ENCODE measurements around the gene TMC7. TPM values are rescaled to one million over a fixed set of nuclear protein-coding genes. Genes with fewer than 3 reads are reported as not detected.
"Not testable (repeated sequence)": the region's sequence is repeated elsewhere in the genome, so short reads cannot be mapped to it uniquely, and the experiment has no call there.

TMC7 gene
- total and polyA plus RNA-seq, 2 of the 8 experiments (the other 6 are each of a cell fraction or from before 2014, with no cell fraction given) = 2.3 to 2.6 TPM

DNA sequence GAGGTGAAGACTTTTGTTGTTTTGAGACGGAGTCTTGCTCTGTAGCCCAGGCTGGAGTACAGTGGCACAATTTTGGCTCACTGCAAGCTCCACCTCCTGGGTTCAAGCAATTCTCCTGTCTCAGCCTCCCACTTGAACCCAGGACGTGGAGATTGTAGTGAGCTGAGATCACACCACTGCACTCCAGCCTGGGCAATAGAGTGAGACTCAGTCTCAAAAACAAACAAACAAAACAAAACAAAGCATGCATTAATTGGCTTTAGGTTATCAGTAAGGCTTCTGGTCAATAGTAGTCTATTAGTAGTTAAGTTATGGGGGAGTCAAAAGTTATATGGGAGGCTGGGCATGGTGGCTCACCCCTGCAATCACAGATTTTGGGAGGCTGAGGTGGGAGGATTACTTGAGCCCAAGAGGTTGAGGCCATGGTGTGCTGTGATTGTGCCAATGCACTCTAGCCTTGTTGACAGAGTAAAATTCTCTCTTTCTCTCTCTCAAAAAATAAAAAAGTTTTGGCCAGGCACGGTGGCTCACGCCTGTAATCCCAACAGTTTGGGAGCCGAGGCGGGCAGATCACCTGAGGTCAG is 27.0 kb upstream of the TMC7 start:
- H4K5ac ChIP-seq (ENCODE audit: insufficient read length, low read depth, low read length); H2BK120ac ChIP-seq (replicated peaks; ENCODE audit: low read depth, low read length); H2AK5ac ChIP-seq (ENCODE audit: low read depth, low read length); H3K23ac ChIP-seq (ENCODE audit: insufficient read length); H2BK15ac ChIP-seq (ENCODE audit: low read length); H3K79me1 ChIP-seq (ENCODE audit: low read depth, low read length); H3K23me2 ChIP-seq (ENCODE audit: low read depth, low read length); H3K4me2 ChIP-seq (ENCODE audit: insufficient read depth in 1 of 2, low read depth in 2 of 2, low read length in 2 of 2); H3K4me1 ChIP-seq (replicated peaks in 1 of 4; ENCODE audit: control insufficient read depth in 3 of 4, insufficient read depth in 4 of 4, low read length in 3 of 4); DNase-seq (ENCODE audit: low read depth in 1 of 2, low spot score in 2 of 2); H3K36me3 ChIP-seq (ENCODE audit: control insufficient read depth in 2 of 4, insufficient read depth in 4 of 4, low read length in 3 of 4); H3K9ac ChIP-seq (replicated peaks in 1 of 4; ENCODE audit: extremely low read depth in 1 of 4, low read depth in 3 of 4, low read length in 3 of 4); H3K9me3 ChIP-seq (ENCODE audit: insufficient read depth in 2 of 2, low read depth in 1 of 2, low read length in 1 of 2); H3K56ac ChIP-seq (replicated peaks; ENCODE audit: insufficient read length, low read depth, low read length); H4K91ac ChIP-seq (replicated peaks; ENCODE audit: insufficient read length, low read length); H2BK20ac ChIP-seq (ENCODE audit: low read length); H3K27me3 ChIP-seq (replicated peaks in 1 of 4; ENCODE audit: control insufficient read depth in 3 of 4, extremely low read depth in 1 of 4, insufficient read depth in 3 of 4, low read length in 3 of 4); H2BK5ac ChIP-seq (ENCODE audit: low read depth, low read length); H4K20me1 ChIP-seq (replicated peaks in 1 of 2; ENCODE audit: control insufficient read depth in 1 of 2, insufficient read depth in 2 of 2, low read length in 2 of 2); FAIRE-seq; H3K79me2 ChIP-seq (ENCODE audit: control insufficient read depth in 1 of 2, insufficient read depth in 2 of 2, low read length in 2 of 2); H3K18ac ChIP-seq (ENCODE audit: extremely low read depth, low read length); H3K4me3 ChIP-seq (ENCODE audit: extremely low read depth in 1 of 4, insufficient read depth in 2 of 4, low read depth in 3 of 4, low read length in 4 of 4); H2AFZ ChIP-seq (ENCODE audit: low read length); H3K14ac ChIP-seq (ENCODE audit: insufficient read length); H2BK12ac ChIP-seq (ENCODE audit: low read depth, low read length); H3K27ac ChIP-seq (ENCODE audit: low read depth, low read length); H4K8ac ChIP-seq (ENCODE audit: extremely low read depth, insufficient read depth, low read length); H3K4ac ChIP-seq (replicated peaks; ENCODE audit: insufficient read length, low read depth, low read length): not testable (repeated sequence)
- POLR2A ChIA-PET (ENCODE audit: partially characterized antibody) = interaction anchor here (1.0 to 1.6 kb wide), 3 partner anchors 8 to 155 kb away, joined by 3 to 4 read pairs (median 3); partner anchors contain the start of gene SMG1
- whole genome bisulfite sequencing, 2 experiments (ENCODE audit: extremely low coverage in 1 of 2, insufficient coverage in 1 of 2, insufficient read length in 1 of 2, insufficient replicate concordance in 2 of 2, low coverage in 1 of 2, low lambda C conversion rate in 2 of 2, missing lambda C conversion rate in 1 of 2) = 76% methylated on average over 6 of the region's 6 CpGs; no CpG with 5 or more reads in 1 of the 2 experiments
- CTCF ChIA-PET (ENCODE audit: partially characterized antibody) = interaction anchor here (1.4 to 2.9 kb wide), 3 partner anchors 10 to 12 kb away, joined by 3 to 11 read pairs (median 3); no protein-coding TSS in a partner anchor

Data from H1 (cell line).